HG02571 (cell line): ENCODE measurements around the gene CNTN4.

Experiments
- ATAC-seq: cut with Tn5 transposase; IDR thresholded peaks from one replicate; pipeline ENCODE4 v1.9.1; 2021; ENCODE audit warnings: mild to moderate bottlenecking, moderate library complexity; ENCODE audit not compliant: unreplicated experiment

CNTN4 gene

DNA sequence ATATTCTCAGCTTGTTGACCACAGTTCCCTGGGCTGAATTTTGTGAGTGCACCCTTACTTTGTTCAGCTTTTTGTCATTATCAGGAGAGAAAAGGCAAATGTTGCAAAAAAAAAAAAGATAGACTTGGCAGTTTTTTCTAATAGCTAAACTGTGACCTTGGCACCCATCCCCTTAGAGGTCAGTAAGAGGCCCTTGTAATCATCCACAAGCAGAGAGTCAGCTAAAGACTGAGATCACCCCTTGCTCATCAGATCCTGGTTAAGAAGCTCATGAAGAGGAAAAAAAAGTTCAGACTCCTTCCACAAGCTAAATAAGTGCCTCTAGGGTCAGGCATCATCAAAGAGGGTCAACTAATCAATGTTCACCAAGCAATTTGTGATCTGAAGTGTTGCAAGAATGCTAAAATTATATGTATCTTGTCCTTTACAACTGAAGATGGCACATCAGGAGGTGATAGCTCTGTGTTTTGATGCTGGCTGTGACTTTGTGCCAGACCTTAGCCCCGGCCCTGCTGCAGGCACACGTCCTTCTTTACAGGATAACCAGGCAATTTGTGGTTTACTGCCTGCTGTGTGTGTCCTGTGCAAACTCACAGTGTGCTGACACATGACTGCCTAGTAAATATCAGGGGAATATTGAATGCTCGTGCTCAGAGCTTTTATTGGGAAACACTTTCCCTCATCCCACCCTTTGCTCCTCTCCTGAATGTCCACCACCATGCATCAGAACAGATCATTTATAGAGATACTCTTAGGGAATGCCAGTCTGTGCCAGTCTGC, 748.6 kb downstream of the CNTN4 start:
- no peak for ATAC-seq

GRCh38 chr3:2849092-2849491, 750.4 kb downstream of the CNTN4 start:
- ATAC-seq, result no peak

GRCh38 chr3:2850701-2851100, 752.0 kb downstream of the CNTN4 start:
- no peak for ATAC-seq

GRCh38 chr3:2851361-2851760, 752.7 kb downstream of the CNTN4 start:
- no peak for ATAC-seq

DNA sequence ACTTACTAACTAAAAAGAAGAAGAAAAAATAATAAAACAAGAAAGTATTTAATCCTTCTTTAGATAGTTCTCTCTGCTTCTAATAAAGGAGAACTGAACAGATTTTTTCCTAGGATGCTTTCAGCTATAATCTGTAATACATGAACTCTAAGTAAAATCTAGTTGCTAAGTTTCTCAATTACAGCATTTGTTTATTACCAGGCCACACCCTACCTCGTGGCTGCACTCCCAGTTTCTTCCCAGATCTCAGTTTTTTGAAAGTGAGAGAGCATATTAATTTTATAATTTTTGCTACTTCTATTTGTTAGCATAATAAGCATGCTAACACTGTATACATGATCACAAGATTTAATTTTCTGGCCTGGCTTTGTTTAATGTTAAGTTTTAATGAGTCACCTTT, 753.2 kb downstream of the CNTN4 start:
- ATAC-seq, result no peak

DNA sequence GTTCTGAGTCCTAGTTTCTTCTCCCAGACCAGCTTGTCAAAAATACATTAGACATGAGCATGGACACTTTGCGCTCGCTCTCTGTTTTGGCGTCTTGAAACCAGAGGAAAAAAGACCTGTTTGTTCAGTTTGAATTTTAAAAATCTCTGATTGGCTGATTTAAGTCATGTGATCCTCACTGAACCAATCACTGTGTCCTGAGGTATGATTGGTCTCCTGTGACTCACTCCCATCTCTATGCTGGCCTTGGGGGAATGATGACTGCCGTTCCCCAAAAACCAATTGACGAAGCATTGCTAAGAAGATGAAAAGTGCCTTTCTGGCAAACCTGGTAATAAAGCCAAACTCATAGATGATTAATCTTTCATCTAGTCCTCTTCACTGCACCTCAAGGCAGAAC, 755.0 kb downstream of the CNTN4 start:
- no peak for ATAC-seq

GRCh38 chr3:2856138-2857133, 757.8 kb downstream of the CNTN4 start:
- ATAC-seq, result no peak

DNA sequence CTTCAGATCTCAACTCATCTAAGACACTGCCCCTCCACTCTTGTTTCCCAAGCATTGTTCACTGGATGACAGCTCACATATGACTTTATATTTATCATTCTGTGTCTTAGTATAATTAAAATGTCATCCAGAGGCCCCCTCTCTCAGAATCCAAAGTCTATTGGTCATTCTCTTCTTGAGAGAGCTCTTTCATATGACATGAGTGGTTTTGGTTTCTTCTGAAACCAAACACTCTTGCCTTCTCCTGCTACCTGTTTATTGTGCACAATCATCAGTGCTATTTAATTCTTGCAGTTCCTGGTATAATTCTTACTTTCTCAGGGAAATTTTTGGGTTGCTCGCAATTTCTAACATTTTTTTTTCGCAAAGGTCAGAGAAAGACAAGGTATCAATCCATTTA, 762.0 kb downstream of the CNTN4 start:
- no peak for ATAC-seq

- ATAC-seq, result no peak
Observed at GRCh38 chr3:2861120-2861519, 762.5 kb downstream of the CNTN4 start.

DNA sequence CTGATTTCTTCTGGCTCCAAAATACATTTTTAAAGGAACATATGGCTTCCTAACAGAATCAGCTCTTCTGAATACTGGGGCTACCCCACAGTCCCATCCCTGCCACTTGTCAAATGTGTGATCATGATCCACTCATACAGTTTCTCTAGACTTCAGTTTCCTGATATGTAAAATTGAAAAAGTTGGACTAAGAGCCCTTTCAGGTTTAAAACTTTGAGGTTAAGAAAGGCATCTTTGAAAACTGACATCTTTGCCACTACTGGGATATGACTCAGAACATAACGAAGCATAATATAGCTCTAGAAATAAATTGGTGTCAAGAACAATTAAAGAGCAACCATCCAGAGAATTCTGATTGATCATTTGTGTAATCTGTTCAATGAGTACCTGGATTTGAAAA, 763.3 kb downstream of the CNTN4 start:
- ATAC-seq, result no peak

DNA sequence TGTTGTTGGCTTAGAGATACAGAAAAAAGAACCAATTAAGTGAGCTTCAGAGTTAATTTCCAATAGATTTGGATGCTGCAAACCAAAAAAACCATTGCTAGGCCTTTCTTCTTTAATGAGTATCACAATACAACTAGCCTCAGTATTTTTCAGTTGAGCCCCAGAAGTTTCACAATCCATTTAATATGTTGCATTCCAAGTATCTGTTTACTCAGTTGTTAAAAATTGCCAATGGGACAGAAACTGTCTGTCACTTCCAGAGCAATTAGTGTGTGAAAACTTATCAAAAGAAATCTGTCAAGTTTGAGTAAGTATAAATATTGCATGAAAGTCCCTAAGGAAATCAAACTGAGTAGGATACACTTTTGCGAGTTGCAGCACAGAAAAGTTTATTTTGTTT, 763.7 kb downstream of the CNTN4 start:
- ATAC-seq, result no peak

DNA sequence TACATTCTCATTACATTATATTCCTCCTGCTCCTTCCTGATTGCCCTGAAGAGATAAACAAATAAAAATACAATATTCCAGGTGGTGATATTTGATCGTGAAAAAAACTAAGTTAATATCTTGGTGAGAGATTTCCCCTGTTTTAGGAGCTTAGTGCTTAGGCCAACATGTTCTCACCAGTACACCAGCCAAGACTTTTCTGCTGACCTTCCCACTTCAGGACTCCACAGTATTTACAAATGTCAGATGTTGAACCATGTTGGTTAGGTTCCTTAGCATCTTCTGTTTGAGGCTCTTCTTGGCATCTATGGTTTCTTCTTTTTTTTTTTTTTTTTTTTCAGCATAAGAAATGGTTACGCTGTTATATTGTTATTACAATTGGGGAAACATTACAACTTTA, 764.5 kb downstream of the CNTN4 start:
- ATAC-seq, result no peak

DNA sequence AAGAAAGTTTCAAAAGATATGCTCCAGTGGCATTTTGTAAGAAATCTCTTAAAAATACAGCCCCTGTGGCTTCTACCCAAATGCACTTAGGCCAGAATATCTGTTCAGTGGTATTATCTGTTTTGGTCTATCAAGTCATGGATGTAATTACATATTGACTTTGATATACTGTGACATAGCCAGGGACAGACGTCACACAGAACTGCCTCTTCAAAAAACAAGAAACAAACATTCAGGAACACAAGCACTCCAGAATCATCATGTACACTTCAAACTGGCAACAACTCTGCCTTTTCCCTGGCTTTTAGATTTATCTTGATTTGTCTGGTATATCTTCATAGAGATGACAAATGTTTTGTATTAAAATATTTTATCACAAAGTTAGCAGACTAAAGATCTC, 771.2 kb downstream of the CNTN4 start:
- ATAC-seq, result no peak

- no peak for ATAC-seq
Observed at GRCh38 chr3:2870724-2871333, 772.2 kb downstream of the CNTN4 start.

DNA sequence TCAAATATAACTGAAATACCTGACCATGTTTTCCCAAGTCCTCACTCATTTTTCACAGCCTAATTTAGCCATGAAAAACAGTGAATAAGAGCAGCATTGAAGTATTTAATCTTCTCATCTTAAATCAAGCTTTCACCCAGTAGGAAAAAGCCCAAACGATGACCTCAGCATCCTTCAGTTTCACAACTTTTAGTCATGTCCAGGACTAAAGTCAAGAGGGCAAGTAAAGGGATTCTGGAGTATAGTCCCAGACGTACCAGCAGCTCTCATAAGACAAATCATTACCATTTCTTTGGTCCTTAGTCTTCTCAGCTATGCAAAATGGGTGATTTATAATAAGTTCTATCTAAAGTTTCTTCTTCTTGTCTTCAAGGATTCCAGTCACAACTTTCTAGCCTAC, 774.2 kb downstream of the CNTN4 start:
- no peak for ATAC-seq

DNA sequence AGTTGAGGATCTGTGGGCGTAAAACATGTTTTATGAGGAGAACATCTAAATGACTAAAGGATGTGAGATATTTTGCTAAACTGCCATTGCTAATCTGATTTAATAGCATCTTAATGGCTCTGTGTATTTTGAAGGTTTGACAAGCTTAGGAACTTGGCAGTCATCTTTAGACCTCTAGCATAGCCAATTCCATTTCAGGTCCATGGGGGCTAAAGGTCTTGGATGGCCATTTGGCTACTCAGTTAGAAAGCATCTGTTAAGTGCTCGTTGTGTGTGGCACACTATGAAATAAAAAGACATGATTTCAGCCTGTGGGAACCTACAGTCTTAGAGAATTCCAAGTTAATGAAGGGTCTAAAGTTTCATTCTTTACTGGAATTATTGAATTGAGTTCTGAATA, 775.3 kb downstream of the CNTN4 start:
- no peak for ATAC-seq

DNA sequence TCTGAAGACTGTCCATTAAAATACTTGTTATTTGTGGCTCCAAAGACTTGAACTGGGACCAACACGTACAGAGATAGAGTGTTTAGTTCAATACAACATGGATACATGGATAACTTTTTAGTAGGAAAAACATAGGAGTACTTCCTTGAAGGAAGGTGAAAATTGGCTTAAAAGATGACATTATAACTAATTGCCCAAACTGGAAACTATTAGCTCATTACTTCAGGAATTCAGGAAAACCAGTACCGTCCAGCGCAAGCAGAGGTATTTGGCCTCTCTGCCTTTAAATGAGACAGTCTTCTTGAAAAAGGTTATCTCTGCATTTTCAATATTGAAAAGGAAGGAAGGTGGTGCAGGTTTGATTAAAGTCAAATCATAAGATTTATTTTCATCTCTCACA, 777.0 kb downstream of the CNTN4 start:
- ATAC-seq, result no peak

- no peak for ATAC-seq
Observed at GRCh38 chr3:2876362-2876761, 777.7 kb downstream of the CNTN4 start.

GRCh38 chr3:2879023-2879422, 780.4 kb downstream of the CNTN4 start:
- ATAC-seq, result no peak

DNA sequence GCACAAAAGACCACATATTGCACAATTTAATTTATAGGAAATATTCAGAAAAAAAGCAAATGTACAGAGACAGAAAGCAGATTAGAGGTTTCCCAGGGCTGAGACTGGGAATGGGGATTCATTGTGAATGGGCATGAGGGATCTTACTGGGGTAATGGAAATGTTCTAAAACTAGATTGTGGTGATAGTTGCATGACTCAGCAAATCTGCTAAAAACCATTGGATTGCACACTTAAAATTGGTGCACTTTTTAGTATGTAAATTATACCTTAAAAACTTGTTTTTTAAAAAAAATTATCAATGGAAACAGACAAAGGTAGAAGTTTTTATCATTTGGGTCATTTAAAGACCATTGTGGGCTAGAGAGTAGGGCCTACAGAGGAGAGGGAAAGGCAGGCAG, 780.9 kb downstream of the CNTN4 start:
- no peak for ATAC-seq

GRCh38 chr3:2880218-2880756, 781.6 kb downstream of the CNTN4 start:
- no peak for ATAC-seq
